Hepatocyte (in vitro differentiated cells): ENCODE data around the gene SNX9.

Source experiments
- CTCF ChIP-seq: fragments of 200-600 bp; sonication (generic); IDR thresholded peaks from 2 replicates; pipeline ENCODE4 v1.5.1; 2016; ENCODE audit warnings: antibody characterized with exemption, mild to moderate bottlenecking; ENCODE audit not compliant: poor library complexity
- EZH2 ChIP-seq: fragments of 200-600 bp; sonication (generic); IDR thresholded peaks from 2 replicates; pipeline ENCODE4 v1.6.1; 2016; ENCODE audit warnings: antibody characterized with exemption, mild to moderate bottlenecking, borderline replicate concordance
- EZH2phosphoT487 ChIP-seq: fragments of 200-600 bp; sonication (generic); IDR thresholded peaks from one replicate; pipeline ENCODE4 v1.6.1; 2018; ENCODE audit warnings: antibody characterized with exemption, mild to moderate bottlenecking, low read depth, moderate library complexity; ENCODE audit not compliant: unreplicated experiment, severe bottlenecking

GRCh38 chr6:157865249-157865648 lies 42.2 kb downstream of the SNX9 start:
- no peak for TF ChIP-seq CTCF
- TF ChIP-seq EZH2, result no peak
- TF ChIP-seq EZH2phosphoT487, result no peak
